Spleen (tissue), 11 donors: ENCODE measurements around the gene ITGA1. TPM values are rescaled to one million over a fixed set of nuclear protein-coding genes. Genes with fewer than 3 reads are reported as not detected.

ENCODE experiments used
- DNase-seq: peaks from one replicate; pipeline ENCODE4 v3.0.0-alpha.2; 2020
- H3K27ac ChIP-seq, 8 donors: fragments of 200-600 bp; sonication (generic) in 7 of 8; 1 replicate in 4 of 8; 2 replicates in 4 of 8; pipeline versions ENCODE4 v1.5.0 to v1.8.0; 2016 to 2021; ENCODE audit warnings: inconsistent platforms in 4 of 8, mild to moderate bottlenecking in 4 of 8, moderate library complexity in 1 of 8
- H3K27me3 ChIP-seq, 7 donors: fragments of 200-600 bp; sonication (generic) in 6 of 7; replicated peaks in 1 of 7; 1 replicate in 4 of 7; 2 replicates in 3 of 7; pipeline versions ENCODE4 v1.5.0 to v1.8.0; 2016 to 2021; ENCODE audit warnings: inconsistent platforms in 3 of 7, mild to moderate bottlenecking in 1 of 7
- H3K36me3 ChIP-seq, 6 donors: fragments of 200-600 bp; sonication (generic) in 5 of 6; 1 replicate in 4 of 6; 2 replicates in 2 of 6; pipeline versions ENCODE4 v1.5.0 to v1.8.0; 2016 to 2021; ENCODE audit warnings: inconsistent platforms in 2 of 6
- H3K4me1 ChIP-seq, 6 donors: fragments of 200-600 bp; sonication (generic) in 5 of 6; 1 replicate in 3 of 6; 2 replicates in 3 of 6; pipeline versions ENCODE4 v1.5.0 to v1.8.0; 2016 to 2021; ENCODE audit warnings: inconsistent platforms in 3 of 6
- H3K4me3 ChIP-seq, 8 donors: fragments of 200-600 bp; sonication (generic) in 7 of 8; 1 replicate in 4 of 8; 2 replicates in 4 of 8; pipeline versions ENCODE4 v1.5.0 to v1.8.0; 2016 to 2021; ENCODE audit warnings: inconsistent platforms in 4 of 8, mild to moderate bottlenecking in 4 of 8, moderate library complexity in 2 of 8
- H3K9me3 ChIP-seq, 8 donors: fragments of 200-600 bp; sonication (generic) in 7 of 8; 1 replicate in 4 of 8; 2 replicates in 4 of 8; pipeline versions ENCODE4 v1.5.0 to v1.8.0; 2016 to 2021; ENCODE audit warnings: inconsistent platforms in 4 of 8
- POLR2A ChIP-seq, 3 donors: fragments of 450-650 bp; IDR thresholded peaks; one replicate each; pipeline ENCODE4 v1.5.1; 2017; ENCODE audit warnings: antibody characterized with exemption in 3 of 3, mild to moderate bottlenecking in 1 of 3
- POLR2AphosphoS5 ChIP-seq, 3 donors: sonication (generic); formaldehyde crosslinking; IDR thresholded peaks; one replicate each; pipeline ENCODE4 v1.5.1; 2017; ENCODE audit warnings: antibody characterized with exemption in 3 of 3
- WGBS, 5 donors: extraction: QIAGEN DNeasy Blood & Tissue Kit in 3 of 5; methylation state at CpG; one replicate each; pipeline versions ENCODE4 v1.1.5 to v1.1.7; 2013 to 2018; 5-methylcytosine and 5-hydroxymethylcytosine counted together
- intact Hi-C: fragments of 100-400 bp; cut with DNase I; formaldehyde crosslinking; loops from one replicate; pipeline ENCODE4 v1.15.0; 2023; ENCODE audit warnings: low total_unique reads
- polyA plus RNA-seq, 3 donors: library from polyadenylated mRNA; stranded (reverse); fragments of 200-250 nt; gene quantifications; one replicate each; pipeline ENCODE4 v1.2.1, GENCODE V29; 2013
- total RNA-seq, 7 donors: library from RNA; depleted of rRNA in 3 of 7; stranded (reverse); fragments of >200 nt in 3 of 7; fragmentation: NEBNext Ultra II Directional in 4 of 7; extraction: Animal tissue kit (Norgen Biotek cat#: 25700) in 4 of 7; gene quantifications; one replicate each; pipeline versions ENCODE4 v1.1.0 to v1.2.1, GENCODE V29; 2016 to 2021
- TF ChIP-seq, protein P1 (sequence below), 11 experiments: fragments of 200-600 bp in 7 of 11; fragments of 450-650 bp in 4 of 11; sonication (generic) in 4 of 11; IDR thresholded peaks in 8 of 11; conservative IDR thresholded peaks in 3 of 11; 1 replicate in 7 of 11; 2 replicates in 4 of 11; pipeline versions ENCODE4 v1.4.0 to v1.8.0; 2016 to 2021; ENCODE audit warnings: antibody characterized with exemption in 11 of 11, inconsistent platforms in 4 of 11, mild to moderate bottlenecking in 1 of 11
- donor health status: healthy with polysubstance abuse.
- donor health status: DM: no; HTN: no; CAD: no; lungs with moderate emphysema.
- donor health status: DM: no; HTN: no; CAD: no.
- donor health status: Bipolar disorder and iron deficiency.
- donor health status: healthy.
- donor health status: DM: no; HTN: no; CAD: no.
- donor health status: DM: yes; HTN: yes; CAD: no.

Gene ITGA1
- total and polyA plus RNA-seq, 10 donors, result 8.3 to 505 (median 289) TPM

- intact Hi-C loops, result no loop called here
- 65 to 87% (median 85%) methylated on average over 1 of the region's 1 CpG for WGBS, 5 donors
- TF ChIP-seq, protein P1, sequence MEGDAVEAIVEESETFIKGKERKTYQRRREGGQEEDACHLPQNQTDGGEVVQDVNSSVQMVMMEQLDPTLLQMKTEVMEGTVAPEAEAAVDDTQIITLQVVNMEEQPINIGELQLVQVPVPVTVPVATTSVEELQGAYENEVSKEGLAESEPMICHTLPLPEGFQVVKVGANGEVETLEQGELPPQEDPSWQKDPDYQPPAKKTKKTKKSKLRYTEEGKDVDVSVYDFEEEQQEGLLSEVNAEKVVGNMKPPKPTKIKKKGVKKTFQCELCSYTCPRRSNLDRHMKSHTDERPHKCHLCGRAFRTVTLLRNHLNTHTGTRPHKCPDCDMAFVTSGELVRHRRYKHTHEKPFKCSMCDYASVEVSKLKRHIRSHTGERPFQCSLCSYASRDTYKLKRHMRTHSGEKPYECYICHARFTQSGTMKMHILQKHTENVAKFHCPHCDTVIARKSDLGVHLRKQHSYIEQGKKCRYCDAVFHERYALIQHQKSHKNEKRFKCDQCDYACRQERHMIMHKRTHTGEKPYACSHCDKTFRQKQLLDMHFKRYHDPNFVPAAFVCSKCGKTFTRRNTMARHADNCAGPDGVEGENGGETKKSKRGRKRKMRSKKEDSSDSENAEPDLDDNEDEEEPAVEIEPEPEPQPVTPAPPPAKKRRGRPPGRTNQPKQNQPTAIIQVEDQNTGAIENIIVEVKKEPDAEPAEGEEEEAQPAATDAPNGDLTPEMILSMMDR (IDR thresholded peaks at IDR 0.05 in 8 of 11, conservative IDR thresholded peaks at IDR 0.05 in 3 of 11), result no peak
- TF ChIP-seq POLR2AphosphoS5 (IDR thresholded peaks at IDR 0.05), result no peak
- TF ChIP-seq POLR2A (IDR thresholded peaks at IDR 0.05), result no peak
- H3K9me3 ChIP-seq, result no peaks in the 10 kb centered on the region
- H3K4me1 ChIP-seq, result peaks cover 0 to 5% (median under 1%) of the 10 kb centered on the region in 6 donors
- no peak for DNase-seq
- H3K36me3 ChIP-seq, result no peaks in the 10 kb centered on the region
- H3K27ac ChIP-seq, result no peak overlapping the region
- H3K4me3 ChIP-seq, result no peak overlapping the region
- no peaks in the 10 kb centered on the region for H3K27me3 ChIP-seq
These were observed 211.7 kb downstream of the ITGA1 start for GRCh38 chr5:52999344-52999949.

DNA sequence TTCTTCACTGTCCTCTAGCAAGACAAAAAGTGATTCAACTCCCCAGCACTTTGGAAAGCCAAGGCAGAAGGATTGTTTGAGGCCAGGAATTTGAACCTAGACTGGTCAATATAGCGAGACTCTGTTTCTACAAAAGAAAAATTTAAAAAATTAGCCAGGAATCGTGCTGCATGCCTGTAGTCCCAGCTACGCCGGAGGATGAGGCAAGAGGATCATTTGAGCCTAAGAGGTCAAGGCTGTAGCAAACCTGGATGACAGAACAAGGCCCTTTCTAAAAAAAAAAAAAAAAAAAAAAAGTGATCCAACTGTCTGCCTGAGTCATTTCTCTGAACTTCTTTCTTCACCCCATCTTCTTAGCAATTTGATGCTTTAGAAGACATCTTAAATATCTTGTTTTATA is 213.8 kb downstream of the ITGA1 start:
- intact Hi-C loops, result no loop called here
- H3K36me3 ChIP-seq, result no peaks in the 10 kb centered on the region
- H3K4me1 ChIP-seq, result peaks cover 5 to 16% (median 14%) of the 10 kb centered on the region in 6 donors
- no peaks in the 10 kb centered on the region for H3K9me3 ChIP-seq
- no peak for DNase-seq
- WGBS, 5 donors, result 91 to 96% (median 94%) methylated on average over 4 of the region's 4 CpGs
- no peak for TF ChIP-seq POLR2AphosphoS5 (IDR thresholded peaks at IDR 0.05)
- TF ChIP-seq, protein P1 (IDR thresholded peaks at IDR 0.05 in 8 of 11, conservative IDR thresholded peaks at IDR 0.05 in 3 of 11), result no peak
- TF ChIP-seq POLR2A (IDR thresholded peaks at IDR 0.05), result no peak
- no peak overlapping the region for H3K27ac ChIP-seq
- no peak overlapping the region for H3K4me3 ChIP-seq
- no peaks in the 10 kb centered on the region for H3K27me3 ChIP-seq

GRCh38 chr5:53002491-53002890 is 214.8 kb downstream of the ITGA1 start:
- whole genome bisulfite sequencing, 5 donors, result 75 to 88% (median 79%) methylated on average over 1 of the region's 1 CpG
- Histone ChIP-seq H3K4me1 (peaks cover 7 to 26% (median 17%) of the 10 kb centered on the region in 6 donors), H3K9me3 (no peaks in the 10 kb centered on the region), H3K4me3 (no peak overlapping the region), H3K27ac (no peak overlapping the region), H3K27me3 (no peaks in the 10 kb centered on the region), H3K36me3 (no peaks in the 10 kb centered on the region)
- intact Hi-C loops, result no loop called here
- no peak for DNase-seq
- TF ChIP-seq POLR2AphosphoS5 (IDR thresholded peaks at IDR 0.05), result no peak
- no peak for TF ChIP-seq POLR2A (IDR thresholded peaks at IDR 0.05)
- TF ChIP-seq, protein P1 (IDR thresholded peaks at IDR 0.05 in 8 of 11, conservative IDR thresholded peaks at IDR 0.05 in 3 of 11), result no peak

- WGBS, 5 donors, result 93 to 97% (median 94%) methylated on average over 1 of the region's 1 CpG
- Histone ChIP-seq H3K27me3 (no peaks in the 10 kb centered on the region), H3K9me3 (no peaks in the 10 kb centered on the region), H3K27ac (no peak overlapping the region), H3K36me3 (no peaks in the 10 kb centered on the region), H3K4me3 (no peak overlapping the region), H3K4me1 (peaks cover 7 to 27% (median 17%) of the 10 kb centered on the region in 6 donors)
- DNase-seq, result no peak
- TF ChIP-seq, protein P1 (IDR thresholded peaks at IDR 0.05 in 8 of 11, conservative IDR thresholded peaks at IDR 0.05 in 3 of 11), result no peak
- TF ChIP-seq POLR2A (IDR thresholded peaks at IDR 0.05) (no peak), POLR2AphosphoS5 (IDR thresholded peaks at IDR 0.05) (no peak)
- intact Hi-C loops, result no loop called here
These were observed 215.4 kb downstream of the ITGA1 start for GRCh38 chr5:53003144-53003543.
